Measurements from ENCODE around the gene HSPA5. TPM values are rescaled to one million over a fixed set of nuclear protein-coding genes. Genes with fewer than 3 reads are reported as not detected.
"Not testable (repeated sequence)": the region's sequence is repeated elsewhere in the genome, so short reads cannot be mapped to it uniquely, and the experiment has no call there.

Gene HSPA5
- total and polyA plus RNA-seq, 8 donors: 270 to 479 (median 334) TPM

GRCh38 chr9:125238915-125239446 lies 2.2 kb downstream of the HSPA5 start:
- H3K9me3 ChIP-seq: no peaks in the 10 kb centered on the region
- H3K27me3 ChIP-seq: no peaks in the 10 kb centered on the region
- no peak for ATAC-seq
- H3K4me1 ChIP-seq: peaks cover 45 to 77% of the 10 kb centered on the region in 2 donors
- intact Hi-C loops (cut with DNase I): no loop called here
- H3K27ac ChIP-seq: no peak overlapping the region
- peak overlapping the region; percentile 80 to 99 for H3K4me3 ChIP-seq
- no peak for TF ChIP-seq CTCF (IDR thresholded peaks at IDR 0.05)
- no peak for DNase-seq
- H3K36me3 ChIP-seq: peaks cover 6 to 59% of the 10 kb centered on the region in 2 donors

- Histone ChIP-seq H3K27me3 (no peaks in the 10 kb centered on the region), H3K4me3 (peak overlapping the region; percentile 80 to 99), H3K27ac (no peak overlapping the region), H3K36me3 (peaks cover 6 to 66% of the 10 kb centered on the region in 2 donors), H3K4me1 (peaks cover 43 to 72% of the 10 kb centered on the region in 2 donors), H3K9me3 (no peaks in the 10 kb centered on the region)
- ATAC-seq (no peak), DNase-seq (no peak)
- TF ChIP-seq CTCF (IDR thresholded peaks at IDR 0.05): no peak
- intact Hi-C loops (cut with DNase I): no loop called here
Measured at GRCh38 chr9:125238127-125238914, 2.8 kb downstream of the HSPA5 start.

DNA sequence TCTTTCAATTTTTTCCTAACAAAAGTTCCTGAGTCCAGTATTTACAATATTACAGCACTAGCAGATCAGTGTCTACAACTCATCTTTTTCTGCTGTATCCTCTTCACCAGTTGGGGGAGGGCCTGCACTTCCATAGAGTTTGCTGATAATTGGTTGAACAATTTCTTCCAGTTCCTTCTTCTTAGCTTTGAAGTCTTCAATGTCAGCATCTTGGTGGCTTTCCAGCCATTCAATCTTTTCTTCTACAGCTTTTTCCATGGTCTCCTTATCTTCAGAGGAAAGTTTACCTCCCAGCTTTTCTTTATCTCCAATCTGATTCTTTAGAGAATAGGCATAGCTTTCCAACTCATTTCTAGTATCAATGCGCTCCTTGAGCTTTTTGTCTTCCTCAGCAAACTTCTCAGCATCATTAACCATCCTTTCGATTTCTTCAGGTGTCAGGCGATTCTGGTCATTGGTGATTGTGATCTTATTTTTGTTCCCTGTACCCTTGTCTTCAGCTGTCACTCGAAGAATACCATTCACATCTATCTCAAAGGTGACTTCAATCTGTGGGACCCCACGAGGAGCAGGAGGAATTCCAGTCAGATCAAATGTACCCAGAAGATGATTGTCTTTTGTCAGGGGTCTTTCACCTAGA lies 4.5 kb downstream of the HSPA5 start:
- H3K9me3 ChIP-seq; H3K27me3 ChIP-seq; H3K27ac ChIP-seq; DNase-seq; intact Hi-C loops (cut with DNase I); ATAC-seq: not testable (repeated sequence)
- H3K4me3 ChIP-seq: peak overlapping the region in 1 of 2 donors; percentile 80
- H3K36me3 ChIP-seq: peaks cover 6 to 76% of the 10 kb centered on the region in 2 donors
- peaks cover 38 to 56% of the 10 kb centered on the region in 2 donors for H3K4me1 ChIP-seq

GRCh38 chr9:125235804-125236519 lies 5.2 kb downstream of the HSPA5 start:
- Histone ChIP-seq H3K9me3 (no peaks in the 10 kb centered on the region), H3K27me3 (no peaks in the 10 kb centered on the region), H3K27ac (peak overlapping the region in 1 of 2 donors; percentile 2), H3K4me1 (peaks cover 38 to 56% of the 10 kb centered on the region in 2 donors), H3K36me3 (peaks cover 6 to 83% of the 10 kb centered on the region in 2 donors), H3K4me3 (peak overlapping the region in 1 of 2 donors; percentile 80)
- DNase-seq: no peak
- intact Hi-C loops (cut with DNase I): no loop called here
- ATAC-seq: no peak
- TF ChIP-seq CTCF (IDR thresholded peaks at IDR 0.05): no peak

DNA sequence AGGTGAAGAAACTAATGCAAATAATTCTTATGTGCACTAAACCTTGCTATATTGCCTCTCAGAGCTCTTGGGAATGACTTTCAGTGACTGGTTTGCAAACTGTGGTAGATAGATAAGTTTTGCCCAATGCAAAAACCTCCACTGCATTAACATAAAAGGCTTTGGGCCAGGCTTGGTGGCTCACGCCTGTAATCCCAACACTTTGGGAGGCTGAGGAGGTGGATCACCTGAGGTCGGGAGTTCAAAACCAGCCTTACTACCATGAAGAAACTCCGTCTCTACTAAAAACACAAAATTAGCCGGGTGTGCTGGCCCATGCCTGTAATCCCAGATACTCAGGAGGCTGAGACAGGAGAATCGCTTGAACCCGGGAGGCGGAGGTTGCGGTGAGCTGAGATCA lies 7.0 kb downstream of the HSPA5 start:
- Histone ChIP-seq H3K4me1 (peaks cover 34 to 50% of the 10 kb centered on the region in 2 donors), H3K36me3 (peaks cover 6 to 87% of the 10 kb centered on the region in 2 donors), H3K27ac (peak overlapping the region in 1 of 2 donors; percentile 14)
- H3K27me3 ChIP-seq; DNase-seq; ATAC-seq; intact Hi-C loops (cut with DNase I); H3K4me3 ChIP-seq; H3K9me3 ChIP-seq: not testable (repeated sequence)

Measured in left lung (tissue), 10 donors.